ENCODE measurements around the gene CADM1. TPM values are rescaled to one million over a fixed set of nuclear protein-coding genes. Genes with fewer than 3 reads are reported as not detected.

CADM1 gene
- polyA plus RNA-seq, 1 experiment, result 31.8 TPM

GRCh38 chr11:115524572-115524971, 20.4 kb upstream of the CADM1 start:
- POLR2A ChIA-PET, result no interaction called here
- CTCF ChIA-PET, result no interaction called here
- TF ChIP-seq CTCF (IDR thresholded peaks at IDR 0.05; ENCODE audit: insufficient read depth, low read depth, low read length), result no peak
- no peaks in the 10 kb centered on the region for H3K36me3 ChIP-seq (ENCODE audit: control insufficient read depth, insufficient read depth, low read length)
- H3K27me3 ChIP-seq (ENCODE audit: control insufficient read depth, insufficient read depth, low read length), result no peaks in the 10 kb centered on the region
- no peak for DNase-seq (ENCODE audit: low read depth)
- no peak overlapping the region for H3K4me3 ChIP-seq (ENCODE audit: low read depth, low read length)

GRCh38 chr11:115523727-115524399, 19.6 kb upstream of the CADM1 start:
- no peaks in the 10 kb centered on the region for H3K36me3 ChIP-seq (ENCODE audit: control insufficient read depth, insufficient read depth, low read length)
- TF ChIP-seq CTCF (IDR thresholded peaks at IDR 0.05; ENCODE audit: insufficient read depth, low read depth, low read length), result no peak
- no peak for DNase-seq (ENCODE audit: low read depth)
- CTCF ChIA-PET, result no interaction called here
- POLR2A ChIA-PET, result no interaction called here
- no peaks in the 10 kb centered on the region for H3K27me3 ChIP-seq (ENCODE audit: control insufficient read depth, insufficient read depth, low read length)
- H3K4me3 ChIP-seq (ENCODE audit: low read depth, low read length), result no peak overlapping the region

GRCh38 chr11:115522302-115522701, 18.1 kb upstream of the CADM1 start:
- Histone ChIP-seq H3K27me3 (ENCODE audit: control insufficient read depth, insufficient read depth, low read length) (no peaks in the 10 kb centered on the region), H3K4me3 (ENCODE audit: low read depth, low read length) (no peak overlapping the region), H3K36me3 (ENCODE audit: control insufficient read depth, insufficient read depth, low read length) (no peaks in the 10 kb centered on the region)
- ChIA-PET CTCF (interaction anchor here (0.9 to 1.1 kb wide), 2 partner anchors 13 to 189 kb away, joined by 3 read pairs; no protein-coding TSS in a partner anchor), POLR2A (no interaction called here)
- DNase-seq (ENCODE audit: low read depth), result no peak
- no peak for TF ChIP-seq CTCF (IDR thresholded peaks at IDR 0.05; ENCODE audit: insufficient read depth, low read depth, low read length)

GRCh38 chr11:115521825-115522224, 17.6 kb upstream of the CADM1 start:
- TF ChIP-seq CTCF (IDR thresholded peaks at IDR 0.05; ENCODE audit: insufficient read depth, low read depth, low read length), result no peak
- CTCF ChIA-PET, result interaction anchor here (1.1 kb wide), 1 partner anchor 189 kb away, joined by 3 read pairs; no protein-coding TSS in a partner anchor
- POLR2A ChIA-PET, result no interaction called here

GRCh38 chr11:115518983-115519628, 14.9 kb upstream of the CADM1 start:
- no peak for DNase-seq (ENCODE audit: low read depth)
- ChIA-PET POLR2A (no interaction called here), CTCF (no interaction called here)
- H3K36me3 ChIP-seq (ENCODE audit: control insufficient read depth, insufficient read depth, low read length), result no peaks in the 10 kb centered on the region
- H3K27me3 ChIP-seq (ENCODE audit: control insufficient read depth, insufficient read depth, low read length), result no peaks in the 10 kb centered on the region
- no peak overlapping the region for H3K4me3 ChIP-seq (ENCODE audit: low read depth, low read length)
- TF ChIP-seq CTCF (IDR thresholded peaks at IDR 0.05; ENCODE audit: insufficient read depth, low read depth, low read length), result no peak

More at GRCh38 chr11:115521825-115522224, 17.6 kb upstream of the CADM1 start:
- no peaks in the 10 kb centered on the region for H3K27me3 ChIP-seq (ENCODE audit: control insufficient read depth, insufficient read depth, low read length)
- DNase-seq (ENCODE audit: low read depth), result no peak
- no peaks in the 10 kb centered on the region for H3K36me3 ChIP-seq (ENCODE audit: control insufficient read depth, insufficient read depth, low read length)
- no peak overlapping the region for H3K4me3 ChIP-seq (ENCODE audit: low read depth, low read length)

Data from BJ (cell line).